Measurements from ENCODE around the gene SNAPC3.

Gene SNAPC3

GRCh38 chr9:15416880-15417279 lies 5.8 kb upstream of the SNAPC3 start:
- POLR2A ChIA-PET: no interaction called here
- CTCF ChIA-PET: interaction anchor here (0.5 kb wide), 1 partner anchor 175 kb away, joined by 3 read pairs; no protein-coding TSS in a partner anchor
- TF ChIP-seq PKNOX1 (IDR thresholded peaks at IDR 0.05) (no peak), FOXK2 (IDR thresholded peaks at IDR 0.05) (no peak), SP1 (IDR thresholded peaks at IDR 0.05) (no peak), NFRKB (IDR thresholded peaks at IDR 0.05) (no peak), L3MBTL2 (conservative IDR thresholded peaks at IDR 0.05) (no peak), CTBP1 (IDR thresholded peaks at IDR 0.05; ENCODE audit: borderline replicate concordance) (no peak), ELF4 (IDR thresholded peaks at IDR 0.05) (no peak), SUZ12 (IDR thresholded peaks at IDR 0.05) (no peak), BHLHE40 (IDR thresholded peaks at IDR 0.05; ENCODE audit: borderline replicate concordance) (no peak), ARNT (IDR thresholded peaks at IDR 0.05) (no peak), FOXA1 (IDR thresholded peaks at IDR 0.05) (no peak), ZNF384 (IDR thresholded peaks at IDR 0.05) (no peak), HDGF (IDR thresholded peaks at IDR 0.05; ENCODE audit: borderline replicate concordance) (no peak), LEF1 (IDR thresholded peaks at IDR 0.05; ENCODE audit: borderline replicate concordance) (no peak), TARDBP (IDR thresholded peaks at IDR 0.05) (no peak)
- no peak for DNase-seq (ENCODE audit: extremely low spot score)

DNA sequence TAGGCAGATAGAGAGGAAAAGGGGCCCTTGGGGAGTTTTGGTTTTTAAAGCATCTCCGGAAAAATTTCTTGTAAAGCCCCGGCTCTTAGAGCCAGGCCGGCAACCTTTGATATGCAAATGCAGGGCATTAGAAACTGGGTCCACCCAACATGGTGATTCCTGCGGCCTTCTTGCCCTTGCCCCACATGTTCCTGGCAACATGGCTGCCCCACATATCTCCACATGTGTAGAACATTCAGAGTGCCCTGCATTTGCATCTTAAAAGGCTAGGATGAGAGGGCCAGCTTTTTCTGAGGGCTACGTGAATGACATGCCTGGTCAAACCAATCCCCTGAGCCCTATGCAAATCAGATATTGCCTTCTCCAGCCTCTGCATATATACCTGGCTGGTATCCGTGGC lies 5.0 kb upstream of the SNAPC3 start:
- TF ChIP-seq ARNT (IDR thresholded peaks at IDR 0.05) (no peak), L3MBTL2 (conservative IDR thresholded peaks at IDR 0.05) (no peak), NFRKB (IDR thresholded peaks at IDR 0.05) (no peak), ZNF384 (IDR thresholded peaks at IDR 0.05) (no peak), SP1 (IDR thresholded peaks at IDR 0.05) (no peak), LEF1 (IDR thresholded peaks at IDR 0.05; ENCODE audit: borderline replicate concordance) (no peak), FOXK2 (IDR thresholded peaks at IDR 0.05) (no peak), ELF4 (IDR thresholded peaks at IDR 0.05) (no peak), FOXA1 (IDR thresholded peaks at IDR 0.05) (no peak), TARDBP (IDR thresholded peaks at IDR 0.05) (no peak), CTBP1 (IDR thresholded peaks at IDR 0.05; ENCODE audit: borderline replicate concordance) (no peak), FOXM1 (IDR thresholded peaks at IDR 0.05; ENCODE audit: borderline replicate concordance) (no peak), BHLHE40 (IDR thresholded peaks at IDR 0.05; ENCODE audit: borderline replicate concordance) (no peak), HDGF (IDR thresholded peaks at IDR 0.05; ENCODE audit: borderline replicate concordance) (no peak), PKNOX1 (IDR thresholded peaks at IDR 0.05) (no peak), SUZ12 (IDR thresholded peaks at IDR 0.05) (no peak)
- CTCF ChIA-PET: no interaction called here
- POLR2A ChIA-PET: no interaction called here
- DNase-seq (ENCODE audit: extremely low spot score): no peak

DNA sequence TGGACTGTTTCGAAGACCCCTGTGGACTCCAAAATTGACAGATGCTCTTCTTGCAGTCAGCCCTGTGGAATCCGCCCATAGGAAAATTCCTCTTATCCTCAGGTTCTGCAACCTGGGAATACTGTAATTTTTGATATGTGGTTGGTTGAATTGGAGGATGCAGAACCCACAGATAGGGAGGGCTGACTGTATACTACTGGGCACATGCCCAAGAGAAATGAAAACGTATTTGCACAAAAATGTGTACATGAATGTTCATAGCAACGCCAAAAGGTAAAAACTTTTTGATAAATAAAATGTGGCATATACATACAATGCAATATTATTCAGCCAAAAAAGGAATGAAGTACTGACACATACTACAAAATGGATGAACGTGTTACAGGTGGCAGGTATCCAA lies 1.9 kb upstream of the SNAPC3 start:
- TF ChIP-seq LEF1 (IDR thresholded peaks at IDR 0.05; ENCODE audit: borderline replicate concordance): no peak
- TF ChIP-seq FOXK2 (IDR thresholded peaks at IDR 0.05): no peak
- no peak for TF ChIP-seq HDGF (IDR thresholded peaks at IDR 0.05; ENCODE audit: borderline replicate concordance)
- TF ChIP-seq FOXA1 (IDR thresholded peaks at IDR 0.05): no peak
- no peak for TF ChIP-seq SUZ12 (IDR thresholded peaks at IDR 0.05)
- TF ChIP-seq SP1 (IDR thresholded peaks at IDR 0.05): no peak
- TF ChIP-seq CTBP1 (IDR thresholded peaks at IDR 0.05; ENCODE audit: borderline replicate concordance): no peak
- TF ChIP-seq FOXM1 (IDR thresholded peaks at IDR 0.05; ENCODE audit: borderline replicate concordance): no peak
- no peak for TF ChIP-seq ELF4 (IDR thresholded peaks at IDR 0.05)
- no peak for TF ChIP-seq BHLHE40 (IDR thresholded peaks at IDR 0.05; ENCODE audit: borderline replicate concordance)
- no peak for TF ChIP-seq TARDBP (IDR thresholded peaks at IDR 0.05)
- CTCF ChIA-PET: no interaction called here
- DNase-seq (ENCODE audit: extremely low spot score): no peak
- POLR2A ChIA-PET: no interaction called here

DNA sequence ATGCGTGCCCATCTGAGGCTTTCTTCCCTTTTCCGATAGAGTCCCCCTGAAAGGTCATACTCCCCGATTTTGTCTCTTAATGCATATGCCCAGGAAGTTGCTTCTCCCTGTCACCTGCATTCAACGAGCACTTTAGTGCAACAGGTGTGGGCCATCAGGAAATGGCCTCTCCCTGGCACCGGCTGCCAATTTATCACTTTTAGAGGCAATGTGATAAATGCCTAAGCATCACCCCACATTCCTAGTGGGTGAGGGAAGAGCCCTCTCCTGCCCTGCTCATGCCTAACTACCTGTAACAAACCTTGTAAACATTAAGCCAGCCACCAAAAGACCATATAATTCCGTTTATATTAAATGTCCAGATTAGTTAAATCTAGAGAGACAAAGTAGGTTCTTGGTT lies 1.1 kb upstream of the SNAPC3 start:
- CTCF ChIA-PET: no interaction called here
- TF ChIP-seq FOXK2 (IDR thresholded peaks at IDR 0.05) (no peak), FOXA1 (IDR thresholded peaks at IDR 0.05) (no peak), LEF1 (IDR thresholded peaks at IDR 0.05; ENCODE audit: borderline replicate concordance) (no peak), NFRKB (IDR thresholded peaks at IDR 0.05) (no peak), PKNOX1 (IDR thresholded peaks at IDR 0.05) (no peak), CTBP1 (IDR thresholded peaks at IDR 0.05; ENCODE audit: borderline replicate concordance) (no peak), L3MBTL2 (conservative IDR thresholded peaks at IDR 0.05) (no peak), ARNT (IDR thresholded peaks at IDR 0.05) (no peak), TARDBP (IDR thresholded peaks at IDR 0.05) (no peak), BHLHE40 (IDR thresholded peaks at IDR 0.05; ENCODE audit: borderline replicate concordance) (no peak), ELF4 (IDR thresholded peaks at IDR 0.05) (no peak), SP1 (IDR thresholded peaks at IDR 0.05) (no peak), HDGF (IDR thresholded peaks at IDR 0.05; ENCODE audit: borderline replicate concordance) (no peak), ZNF384 (IDR thresholded peaks at IDR 0.05) (no peak), SUZ12 (IDR thresholded peaks at IDR 0.05) (no peak)
- no peak for DNase-seq (ENCODE audit: extremely low spot score)
- POLR2A ChIA-PET: interaction anchor here (0.6 to 1.8 kb wide), 5 partner anchors 9 to 131 kb away, joined by 3 to 6 read pairs (median 3); partner anchors contain the start of genes CCDC171, PSIP1 and TTC39B

- ChIA-PET POLR2A (interaction anchor here (0.6 to 1.8 kb wide), 5 partner anchors 9 to 131 kb away, joined by 3 to 6 read pairs (median 3); partner anchors contain the start of genes CCDC171, PSIP1 and TTC39B), CTCF (no interaction called here)
- no peak for DNase-seq (ENCODE audit: extremely low spot score)
- TF ChIP-seq SP1 (IDR thresholded peaks at IDR 0.05) (no peak), HDGF (IDR thresholded peaks at IDR 0.05; ENCODE audit: borderline replicate concordance) (no peak), ZNF384 (IDR thresholded peaks at IDR 0.05) (no peak), ARNT (IDR thresholded peaks at IDR 0.05) (no peak), SUZ12 (IDR thresholded peaks at IDR 0.05) (no peak), ELF4 (IDR thresholded peaks at IDR 0.05) (no peak), FOXK2 (IDR thresholded peaks at IDR 0.05) (no peak), NFRKB (IDR thresholded peaks at IDR 0.05) (no peak), FOXM1 (IDR thresholded peaks at IDR 0.05; ENCODE audit: borderline replicate concordance) (no peak), FOXA1 (IDR thresholded peaks at IDR 0.05) (no peak), L3MBTL2 (conservative IDR thresholded peaks at IDR 0.05) (no peak), PKNOX1 (IDR thresholded peaks at IDR 0.05) (no peak), CTBP1 (IDR thresholded peaks at IDR 0.05; ENCODE audit: borderline replicate concordance) (no peak), TARDBP (IDR thresholded peaks at IDR 0.05) (no peak), LEF1 (IDR thresholded peaks at IDR 0.05; ENCODE audit: borderline replicate concordance) (no peak), BHLHE40 (IDR thresholded peaks at IDR 0.05; ENCODE audit: borderline replicate concordance) (no peak)
Measured at GRCh38 chr9:15421990-15422371, 695 bp upstream of the SNAPC3 start.
